ENCODE measurements around the gene TIGD3.
A peak's percentile ranks its signal among the peaks of the same experiment; 100 is the strongest.

TIGD3 gene

GRCh38 chr11:65355013-65355775 is 643 bp downstream of the TIGD3 start:
- Histone ChIP-seq H3K36me3 (peaks cover 21 to 36% (median 31%) of the 10 kb centered on the region in 11 experiments), H3K27me3 (no peaks in the 10 kb centered on the region), H3K9me3 (replicated peaks in 1 of 11) (no peaks in the 10 kb centered on the region), H4K20me1 (peaks cover 0 to 44% (median 23%) of the 10 kb centered on the region in 11 experiments; a peak in 13 of 22 replicates), H3K4me3 (peak overlapping the region; percentile 66 to 82 (median 74)), H3K4me2 (peak overlapping the region; percentile 94 to 99 (median 95)), H3K4me1 (peaks cover 15 to 30% (median 24%) of the 10 kb centered on the region in 10 experiments), H3K9ac (peak overlapping the region; percentile 70 to 85 (median 79)), H3K27ac (peak overlapping the region in 10 of 11 experiments; percentile 32 to 67 (median 62); a peak in 18 of 22 replicates)
- TF ChIP-seq Cebpa-rat (IDR thresholded peaks at IDR 0.05), result no peak

DNA sequence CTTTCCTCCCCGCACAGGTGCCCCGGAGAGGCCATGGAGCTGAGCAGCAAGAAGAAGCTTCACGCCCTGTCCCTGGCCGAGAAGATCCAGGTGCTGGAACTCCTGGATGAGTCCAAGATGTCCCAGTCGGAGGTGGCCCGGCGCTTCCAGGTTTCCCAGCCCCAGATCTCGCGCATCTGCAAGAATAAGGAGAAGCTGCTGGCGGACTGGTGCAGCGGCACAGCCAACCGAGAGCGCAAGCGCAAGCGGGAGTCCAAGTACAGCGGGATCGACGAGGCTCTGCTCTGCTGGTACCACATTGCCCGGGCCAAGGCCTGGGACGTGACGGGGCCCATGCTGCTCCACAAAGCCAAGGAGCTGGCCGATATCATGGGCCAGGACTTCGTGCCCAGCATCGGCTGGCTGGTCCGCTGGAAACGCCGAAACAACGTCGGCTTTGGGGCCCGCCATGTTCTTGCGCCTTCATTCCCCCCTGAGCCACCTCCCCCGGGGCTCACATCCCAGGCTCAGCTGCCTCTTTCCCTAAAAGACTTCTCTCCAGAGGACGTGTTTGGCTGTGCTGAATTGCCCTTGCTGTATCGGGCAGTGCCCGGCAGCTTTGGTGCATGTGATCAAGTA is 1.3 kb downstream of the TIGD3 start:
- H3K9me3 ChIP-seq (replicated peaks in 1 of 11), result no peaks in the 10 kb centered on the region
- no peak overlapping the region for H3K27ac ChIP-seq
- H3K9ac ChIP-seq, result peak overlapping the region in 5 of 11 experiments; percentile 42 to 85 (median 79); a peak in 6 of 22 replicates
- H3K4me3 ChIP-seq, result peak overlapping the region in 7 of 10 experiments; percentile 69 to 82 (median 76); a peak in 11 of 20 replicates
- peaks cover 0 to 38% (median 23%) of the 10 kb centered on the region in 11 experiments; a peak in 13 of 22 replicates for H4K20me1 ChIP-seq
- peaks cover 14 to 29% (median 24%) of the 10 kb centered on the region in 11 experiments for H3K36me3 ChIP-seq
- TF ChIP-seq Cebpa-rat (IDR thresholded peaks at IDR 0.05), result no peak
- peaks cover 15 to 30% (median 24%) of the 10 kb centered on the region in 10 experiments for H3K4me1 ChIP-seq
- peak overlapping the region; percentile 94 to 99 (median 95) for H3K4me2 ChIP-seq
- H3K27me3 ChIP-seq, result no peaks in the 10 kb centered on the region

DNA sequence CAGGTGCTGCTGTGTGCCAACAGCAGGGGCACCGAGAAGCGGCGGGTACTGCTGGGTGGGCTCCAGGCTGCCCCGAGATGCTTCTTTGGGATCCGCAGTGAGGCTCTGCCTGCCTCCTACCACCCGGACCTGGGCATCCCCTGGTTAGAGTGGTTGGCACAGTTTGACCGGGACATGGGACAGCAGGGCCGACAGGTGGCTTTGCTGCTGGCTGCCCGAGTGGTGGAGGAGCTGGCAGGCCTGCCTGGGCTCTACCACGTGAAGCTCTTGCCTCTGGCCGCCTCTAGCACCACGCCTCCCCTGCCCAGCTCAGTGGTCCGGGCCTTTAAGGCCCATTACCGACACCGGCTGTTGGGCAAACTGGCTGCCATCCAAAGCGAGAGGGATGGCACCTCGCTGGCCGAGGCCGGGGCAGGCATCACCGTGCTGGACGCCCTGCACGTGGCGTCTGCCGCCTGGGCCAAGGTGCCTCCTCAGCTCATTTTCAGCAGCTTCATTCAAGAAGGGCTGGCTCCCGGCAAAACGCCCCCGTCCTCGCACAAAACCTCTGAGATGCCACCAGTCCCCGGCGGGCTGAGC is 1.9 kb downstream of the TIGD3 start:
- H4K20me1 ChIP-seq, result peaks cover 0 to 37% (median 21%) of the 10 kb centered on the region in 11 experiments; a peak in 13 of 22 replicates
- H3K36me3 ChIP-seq, result peaks cover 8 to 23% (median 18%) of the 10 kb centered on the region in 11 experiments
- TF ChIP-seq Cebpa-rat (IDR thresholded peaks at IDR 0.05), result no peak
- H3K27me3 ChIP-seq, result no peaks in the 10 kb centered on the region
- peak overlapping the region in 3 of 11 experiments; percentile 95 to 98 (median 97); a peak in 2 of 22 replicates for H3K4me2 ChIP-seq
- H3K27ac ChIP-seq, result no peak overlapping the region
- H3K9ac ChIP-seq, result no peak overlapping the region
- H3K4me1 ChIP-seq, result peaks cover 15 to 30% (median 24%) of the 10 kb centered on the region in 10 experiments
- no peak overlapping the region for H3K4me3 ChIP-seq
- no peaks in the 10 kb centered on the region for H3K9me3 ChIP-seq (replicated peaks in 1 of 11)

- peaks cover 24 to 35% (median 31%) of the 10 kb centered on the region in 10 experiments for H3K4me1 ChIP-seq
- H3K36me3 ChIP-seq, result peaks cover 0 to 8% (median 6%) of the 10 kb centered on the region in 11 experiments; a peak in 8 of 22 replicates
- H4K20me1 ChIP-seq, result peaks cover 0 to 25% (median 11%) of the 10 kb centered on the region in 11 experiments; a peak in 13 of 22 replicates
- H3K4me2 ChIP-seq, result no peak overlapping the region
- H3K9ac ChIP-seq, result no peak overlapping the region
- no peak overlapping the region for H3K4me3 ChIP-seq
- no peak overlapping the region for H3K27ac ChIP-seq
- H3K27me3 ChIP-seq, result no peaks in the 10 kb centered on the region
- no peaks in the 10 kb centered on the region for H3K9me3 ChIP-seq (replicated peaks in 1 of 11)
- TF ChIP-seq Cebpa-rat (IDR thresholded peaks at IDR 0.05), result no peak
Observed at GRCh38 chr11:65357856-65358356, 3.4 kb downstream of the TIGD3 start.

DNA sequence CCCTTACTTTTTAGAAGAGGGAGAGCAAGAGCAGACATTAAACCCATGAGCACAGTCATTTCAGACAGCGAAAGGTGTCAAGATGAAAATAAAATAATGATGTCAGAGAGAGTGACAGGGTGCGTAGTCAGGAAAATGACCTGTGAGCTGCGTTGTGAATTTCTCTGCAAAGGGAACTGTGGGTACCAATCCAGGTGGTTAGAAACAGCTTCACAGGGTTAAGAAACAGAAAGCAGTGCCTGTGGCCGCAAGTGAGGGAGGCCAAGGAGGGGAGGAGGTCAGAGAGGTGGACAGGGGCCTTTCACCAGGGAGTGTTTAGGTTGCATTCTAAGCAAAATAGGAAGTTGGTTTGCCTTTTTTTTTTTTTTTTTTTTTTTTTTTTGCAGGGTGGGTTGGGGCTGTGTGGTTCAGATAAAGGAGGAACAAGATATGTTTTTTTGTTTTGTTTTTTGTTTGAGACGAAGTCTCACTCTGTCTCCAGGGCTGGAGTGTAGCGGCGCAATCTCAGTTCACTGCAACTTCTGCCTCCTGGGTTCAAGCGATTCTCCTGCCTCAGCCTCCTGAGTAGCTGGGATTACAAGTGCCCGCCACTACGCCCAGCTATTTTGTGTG is 7.9 kb downstream of the TIGD3 start:
- Histone ChIP-seq H4K20me1 (no peaks in the 10 kb centered on the region), H3K4me1 (peaks cover 8 to 36% (median 18%) of the 10 kb centered on the region in 10 experiments; a peak in 19 of 20 replicates), H3K9ac (peak overlapping the region in 7 of 11 experiments; percentile 24 to 75 (median 66); a peak in 14 of 22 replicates), H3K9me3 (replicated peaks in 1 of 11) (no peaks in the 10 kb centered on the region), H3K27me3 (no peaks in the 10 kb centered on the region), H3K27ac (peak overlapping the region in 8 of 11 experiments; percentile 5 to 88 (median 76); a peak in 16 of 22 replicates), H3K4me2 (peak overlapping the region in 10 of 11 experiments; percentile 16 to 79 (median 56); a peak in 19 of 22 replicates), H3K4me3 (no peak overlapping the region), H3K36me3 (no peaks in the 10 kb centered on the region)
- no peak for TF ChIP-seq Cebpa-rat (IDR thresholded peaks at IDR 0.05)

DNA sequence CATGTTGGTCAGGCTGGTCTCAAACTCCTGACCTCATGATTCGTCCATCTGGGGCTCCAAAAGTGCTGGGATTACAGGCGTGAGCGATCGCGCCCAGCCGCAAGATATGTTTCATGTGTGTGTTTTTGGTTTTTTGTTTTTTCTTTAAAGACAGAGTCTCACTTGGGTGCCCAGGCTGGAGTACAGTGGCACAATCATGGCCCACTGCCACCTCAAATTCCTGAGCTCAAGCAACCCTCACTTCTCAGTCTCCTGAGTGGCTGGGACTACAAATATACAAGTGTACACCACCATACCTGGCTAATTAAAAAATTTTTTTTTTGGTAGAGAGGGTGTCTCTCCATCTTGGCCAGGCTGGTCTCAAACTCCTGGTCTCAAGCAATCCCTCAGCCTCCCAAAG is 8.4 kb downstream of the TIGD3 start:
- Histone ChIP-seq H3K36me3 (no peaks in the 10 kb centered on the region), H3K27ac (peak overlapping the region in 8 of 11 experiments; percentile 5 to 88 (median 76); a peak in 14 of 22 replicates), H4K20me1 (no peaks in the 10 kb centered on the region), H3K4me3 (no peak overlapping the region), H3K9me3 (replicated peaks in 1 of 11) (no peaks in the 10 kb centered on the region), H3K9ac (peak overlapping the region in 7 of 11 experiments; percentile 24 to 75 (median 66); a peak in 13 of 22 replicates), H3K4me1 (peaks cover 8 to 36% (median 18%) of the 10 kb centered on the region in 10 experiments; a peak in 19 of 20 replicates), H3K27me3 (no peaks in the 10 kb centered on the region), H3K4me2 (peak overlapping the region in 10 of 11 experiments; percentile 16 to 79 (median 56); a peak in 18 of 22 replicates)
- TF ChIP-seq Cebpa-rat (IDR thresholded peaks at IDR 0.05), result no peak

DNA sequence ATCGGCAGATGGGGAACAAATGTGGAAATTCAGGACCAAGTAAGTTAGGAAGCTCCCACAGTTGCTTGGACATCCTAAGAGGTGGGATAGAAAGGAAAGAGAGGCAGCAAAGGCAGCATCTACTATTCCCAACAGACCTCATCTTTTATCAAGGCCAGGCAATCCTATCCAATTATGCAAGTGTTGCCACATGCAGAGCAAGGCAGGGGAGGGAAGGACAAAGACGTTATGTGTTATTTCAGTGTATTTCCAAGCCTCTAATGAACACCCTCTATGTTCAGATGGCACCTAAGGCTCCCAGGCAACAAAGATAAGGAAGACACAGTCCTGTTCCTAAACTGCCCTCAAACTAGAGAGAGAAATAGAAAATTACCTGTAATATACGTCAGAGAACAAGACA is 9.2 kb downstream of the TIGD3 start:
- Histone ChIP-seq H3K27ac (peak overlapping the region in 2 of 11 experiments; percentile 85 to 86; a peak in 5 of 22 replicates), H3K27me3 (no peaks in the 10 kb centered on the region), H4K20me1 (no peaks in the 10 kb centered on the region), H3K9me3 (replicated peaks in 1 of 11) (no peaks in the 10 kb centered on the region), H3K36me3 (no peaks in the 10 kb centered on the region), H3K9ac (no peak overlapping the region), H3K4me1 (peaks cover 8 to 36% (median 18%) of the 10 kb centered on the region in 10 experiments; a peak in 19 of 20 replicates), H3K4me2 (peak overlapping the region in 2 of 11 experiments; percentile 69 to 74; a peak in 3 of 22 replicates), H3K4me3 (no peak overlapping the region)
- no peak for TF ChIP-seq Cebpa-rat (IDR thresholded peaks at IDR 0.05)

GRCh38 chr11:65366340-65366773 is 11.8 kb downstream of the TIGD3 start:
- Histone ChIP-seq H3K27me3 (no peaks in the 10 kb centered on the region), H4K20me1 (no peaks in the 10 kb centered on the region), H3K9me3 (replicated peaks in 1 of 11) (no peaks in the 10 kb centered on the region), H3K4me2 (peak overlapping the region in 3 of 11 experiments; percentile 6 to 62 (median 56); a peak in 4 of 22 replicates), H3K4me1 (peaks cover 17 to 50% (median 33%) of the 10 kb centered on the region in 10 experiments), H3K27ac (no peak overlapping the region), H3K9ac (peak overlapping the region in 2 of 11 experiments; percentile 6 to 26; a peak in 1 of 22 replicates), H3K36me3 (no peaks in the 10 kb centered on the region), H3K4me3 (no peak overlapping the region)
- TF ChIP-seq Cebpa-rat (IDR thresholded peaks at IDR 0.05), result no peak

Data from BLaER1 treated with 17β-estradiol and CSF1 and Interleukin-3, amounts not matched to agents 10 nM and 100 nM (cell line).